Kidney (tissue), 14 donors: ENCODE measurements around the gene COX6A2. TPM values are rescaled to one million over a fixed set of nuclear protein-coding genes. Genes with fewer than 3 reads are reported as not detected.

Experiments used
- DNase-seq, 5 donors: peaks; one replicate each; pipeline ENCODE4 v3.0.0-alpha.2; 2013 to 2020
- FAIRE-seq: peaks from 2 replicates; lab custom pipeline; 2012; peaks lifted over from hg19 to GRCh38; lab: Jason Lieb, UNC
- H3K27ac ChIP-seq, 2 donors: one replicate each; pipeline ENCODE4 v1.7.0; 2013; ENCODE audit warnings: low read depth in 2 of 2, low read length in 2 of 2, inconsistent platforms in 1 of 2
- H3K27me3 ChIP-seq: one replicate; pipeline ENCODE4 v1.7.1; 2013; ENCODE audit warnings: low read length, inconsistent platforms; ENCODE audit not compliant: control insufficient read depth, insufficient read depth
- H3K36me3 ChIP-seq, 3 donors: one replicate each; pipeline versions ENCODE4 v1.7.0 to v1.7.1; 2013; ENCODE audit warnings: low read length in 3 of 3, control low read depth in 1 of 3, inconsistent platforms in 1 of 3; ENCODE audit not compliant: insufficient read depth in 3 of 3, control insufficient read depth in 2 of 3
- H3K4me1 ChIP-seq, 3 donors: one replicate each; pipeline versions ENCODE4 v1.7.0 to v1.7.1; 2013; ENCODE audit warnings: low read length in 3 of 3, inconsistent platforms in 1 of 3, low read depth in 1 of 3; ENCODE audit not compliant: control insufficient read depth in 2 of 3, insufficient read depth in 2 of 3
- H3K4me3 ChIP-seq, 3 donors: one replicate each; pipeline versions ENCODE4 v1.7.0 to v1.8.1; 2013; ENCODE audit warnings: low read length in 3 of 3, control low read depth in 1 of 3, inconsistent platforms in 1 of 3
- H3K9ac ChIP-seq, 3 donors: one replicate each; pipeline versions ENCODE4 v1.7.0 to v1.7.1; 2013; ENCODE audit warnings: low read length in 3 of 3, control low read depth in 1 of 3, inconsistent platforms in 1 of 3
- H3K9me3 ChIP-seq, 3 donors: one replicate each; pipeline versions ENCODE4 v1.7.0 to v1.7.1; 2013; ENCODE audit warnings: low read length in 3 of 3, control low read depth in 1 of 3, inconsistent platforms in 1 of 3; ENCODE audit not compliant: control insufficient read depth in 2 of 3, insufficient read depth in 1 of 3
- CTCF ChIP-seq: IDR thresholded peaks from 3 replicates; pipeline ENCODE4 v1.5.1; 2012; ENCODE audit warnings: mild to moderate bottlenecking, moderate library complexity, borderline replicate concordance; ENCODE audit not compliant: insufficient read depth; ENCODE audit errors: extremely low read depth
- intact Hi-C: fragments of 100-400 bp; cut with DNase I; formaldehyde crosslinking; loops from one replicate; pipeline ENCODE4 v1.11.1; 2022
- polyA plus RNA-seq: library from polyadenylated mRNA; stranded (reverse); fragments of 350-450 nt; fragmentation: Illumina TruSeq; extraction: RNeasy Lipid Tissue Mini Kit (QIAGEN cat#74804); gene quantifications from one replicate; pipeline ENCODE4 v1.2.3, GENCODE V29; 2014; ENCODE audit warnings: low read depth, low replicate concordance; ENCODE audit not compliant: insufficient read depth
- total RNA-seq: library from RNA; stranded (reverse); fragmentation: NEBNext Ultra II Directional; extraction: Animal tissue kit (Norgen Biotek cat#: 25700); gene quantifications from one replicate; pipeline ENCODE4 v1.2.1, GENCODE V29; 2021
- donor health status: control.
- donor health status: control.
- donor health status: control.
- donor health status: control.
- donor health status: control.
- donor health status: DM: yes; HTN: yes; CAD: no.
- donor health status: Normal renal cell carcinoma (clear cell type).

The COX6A2 gene
- total and polyA plus RNA-seq, 2 donors from 2014 or later = 5.5 TPM; not detected in 1

DNA sequence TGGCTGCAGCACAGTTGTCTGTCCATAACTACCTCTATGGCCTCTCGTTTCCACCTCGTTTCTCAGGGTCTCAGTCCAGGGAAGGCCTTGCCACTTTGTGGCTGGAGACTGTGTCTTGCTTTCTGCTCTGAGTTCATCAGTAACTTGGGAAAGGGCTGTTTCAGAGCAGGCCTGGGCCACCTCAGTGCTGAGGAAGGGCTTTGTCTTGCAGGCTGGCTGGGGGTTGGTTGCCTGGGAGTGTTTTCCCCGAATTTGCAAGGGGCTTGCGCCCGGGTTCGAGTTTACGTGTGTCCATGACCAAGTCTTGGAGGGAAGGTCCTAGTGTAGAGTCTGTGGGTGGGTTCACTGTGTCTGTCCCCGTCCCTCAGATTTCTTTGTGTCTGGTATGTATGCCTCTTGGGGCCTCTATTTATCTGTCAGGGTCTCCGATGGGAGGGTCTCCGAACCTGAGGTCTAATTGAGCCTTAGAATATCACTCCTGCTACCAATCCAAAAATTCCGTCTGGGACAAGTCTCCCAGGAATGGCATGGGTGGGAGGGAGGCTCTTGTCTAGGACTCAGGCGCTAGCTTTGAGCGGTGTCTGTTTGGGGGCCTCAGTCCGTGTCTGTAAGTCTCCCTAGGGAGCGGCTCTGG, 43.2 kb upstream of the COX6A2 start:
- Histone ChIP-seq H3K9ac (peak overlapping the region in 1 of 3 donors; percentile 59), H3K9me3 (no peaks in the 10 kb centered on the region), H3K27me3 (no peaks in the 10 kb centered on the region), H3K4me3 (peak overlapping the region; percentile 14 to 62 (median 47)), H3K27ac (peak overlapping the region; percentile 76 to 86), H3K36me3 (peaks cover 0 to 8% (median 0%) of the 10 kb centered on the region in 3 donors), H3K4me1 (peaks cover 0 to 9% (median 0%) of the 10 kb centered on the region in 3 donors)
- intact Hi-C loops = no loop called here
- FAIRE-seq = no peak
- peak in 1 of 5 donors; percentile 54 for DNase-seq
- TF ChIP-seq CTCF = no peak

GRCh38 chr16:31470615-31471014, 42.5 kb upstream of the COX6A2 start:
- no peaks in the 10 kb centered on the region for H3K9me3 ChIP-seq
- no peaks in the 10 kb centered on the region for H3K27me3 ChIP-seq
- no peak for TF ChIP-seq CTCF
- intact Hi-C loops = no loop called here
- H3K36me3 ChIP-seq = peaks cover 0 to 5% (median 0%) of the 10 kb centered on the region in 3 donors
- no peak overlapping the region for H3K4me3 ChIP-seq
- FAIRE-seq (no peak), DNase-seq (no peak)
- H3K27ac ChIP-seq = no peak overlapping the region
- no peak overlapping the region for H3K9ac ChIP-seq
- H3K4me1 ChIP-seq = peaks cover 0 to 7% (median 0%) of the 10 kb centered on the region in 3 donors

DNA sequence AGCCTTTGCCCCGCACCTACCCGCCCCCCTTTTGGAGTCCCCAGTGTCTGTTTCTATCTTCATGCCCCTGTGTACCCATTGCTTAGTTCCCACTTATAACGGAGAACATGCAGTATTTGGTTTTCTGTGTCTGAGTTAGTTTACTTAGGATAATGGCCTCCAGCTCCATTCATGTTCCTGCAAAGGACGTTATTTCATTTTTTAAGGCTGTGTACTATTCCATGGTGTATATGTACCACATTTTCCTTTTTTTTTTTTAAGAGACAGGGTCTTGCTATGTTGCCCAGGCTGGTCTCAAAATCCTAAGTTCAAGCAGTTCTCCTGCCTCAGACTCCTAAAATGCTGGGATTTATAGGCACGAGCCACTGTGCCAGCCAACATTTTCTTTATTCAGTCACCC, 39.7 kb upstream of the COX6A2 start:
- Histone ChIP-seq H3K4me1 (peaks cover 0 to 7% (median 0%) of the 10 kb centered on the region in 3 donors), H3K9me3 (no peaks in the 10 kb centered on the region), H3K4me3 (no peak overlapping the region), H3K27me3 (no peaks in the 10 kb centered on the region), H3K9ac (no peak overlapping the region), H3K36me3 (peaks cover 0 to 10% (median 0%) of the 10 kb centered on the region in 3 donors), H3K27ac (no peak overlapping the region)
- DNase-seq (peak in 1 of 5 donors; percentile 2), FAIRE-seq (no peak)
- TF ChIP-seq CTCF = no peak
- intact Hi-C loops = no loop called here
